ENCODE results near the gene ADK.

Gene ADK

DNA sequence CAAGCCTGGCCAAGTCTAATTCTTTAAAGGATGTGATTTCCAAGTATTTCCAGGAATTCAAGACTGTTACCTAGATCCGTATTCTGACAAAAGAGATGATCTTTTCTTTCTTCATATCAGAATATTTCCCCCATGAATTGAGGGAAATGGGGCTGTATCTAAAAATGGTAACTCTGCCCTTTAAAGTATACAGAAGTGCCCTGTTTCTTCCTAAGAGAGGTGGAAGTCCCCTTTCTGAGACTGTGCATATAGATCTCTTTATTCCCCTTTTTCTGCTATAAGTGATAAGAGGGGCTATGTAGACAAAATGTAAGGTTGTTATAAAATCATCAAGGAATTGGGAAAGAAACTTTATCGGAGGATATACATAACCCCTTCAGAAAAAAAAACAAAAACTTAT is 388.3 kb downstream of the ADK start:
- DNase-seq (ENCODE audit: low read depth, low spot score): no peak
- CTCF ChIA-PET: no interaction called here
- no peak overlapping the region for H3K4me3 ChIP-seq (ENCODE audit: low read depth, low read length)
- POLR2A ChIA-PET: no interaction called here
- TF ChIP-seq, protein P1, sequence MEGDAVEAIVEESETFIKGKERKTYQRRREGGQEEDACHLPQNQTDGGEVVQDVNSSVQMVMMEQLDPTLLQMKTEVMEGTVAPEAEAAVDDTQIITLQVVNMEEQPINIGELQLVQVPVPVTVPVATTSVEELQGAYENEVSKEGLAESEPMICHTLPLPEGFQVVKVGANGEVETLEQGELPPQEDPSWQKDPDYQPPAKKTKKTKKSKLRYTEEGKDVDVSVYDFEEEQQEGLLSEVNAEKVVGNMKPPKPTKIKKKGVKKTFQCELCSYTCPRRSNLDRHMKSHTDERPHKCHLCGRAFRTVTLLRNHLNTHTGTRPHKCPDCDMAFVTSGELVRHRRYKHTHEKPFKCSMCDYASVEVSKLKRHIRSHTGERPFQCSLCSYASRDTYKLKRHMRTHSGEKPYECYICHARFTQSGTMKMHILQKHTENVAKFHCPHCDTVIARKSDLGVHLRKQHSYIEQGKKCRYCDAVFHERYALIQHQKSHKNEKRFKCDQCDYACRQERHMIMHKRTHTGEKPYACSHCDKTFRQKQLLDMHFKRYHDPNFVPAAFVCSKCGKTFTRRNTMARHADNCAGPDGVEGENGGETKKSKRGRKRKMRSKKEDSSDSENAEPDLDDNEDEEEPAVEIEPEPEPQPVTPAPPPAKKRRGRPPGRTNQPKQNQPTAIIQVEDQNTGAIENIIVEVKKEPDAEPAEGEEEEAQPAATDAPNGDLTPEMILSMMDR (IDR thresholded peaks at IDR 0.05; ENCODE audit: insufficient read depth, low read length, missing control alignments): no peak

DNA sequence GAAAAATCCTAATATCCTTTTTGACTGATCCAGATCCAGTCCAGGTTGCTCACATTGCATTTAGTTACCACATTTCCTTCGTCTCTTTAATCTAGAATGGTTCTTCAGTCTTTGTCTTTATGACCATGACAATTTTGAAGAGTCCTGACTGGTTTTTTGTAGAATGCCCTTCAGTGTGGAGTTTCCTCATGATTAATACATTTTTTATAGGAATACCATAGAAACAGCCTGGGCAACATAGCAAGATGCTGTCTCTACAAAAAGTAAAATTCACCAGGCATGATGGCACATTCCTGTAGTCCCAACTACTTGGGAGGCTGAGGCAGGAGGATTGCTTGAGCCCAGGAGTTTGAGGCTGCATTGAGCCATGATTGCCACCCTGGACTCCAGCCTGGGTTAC is 390.4 kb downstream of the ADK start:
- POLR2A ChIA-PET: no interaction called here
- TF ChIP-seq, protein P1 (IDR thresholded peaks at IDR 0.05; ENCODE audit: insufficient read depth, low read length, missing control alignments): no peak
- CTCF ChIA-PET: no interaction called here
- no peak for DNase-seq (ENCODE audit: low read depth, low spot score)
- H3K4me3 ChIP-seq (ENCODE audit: low read depth, low read length): no peak overlapping the region

DNA sequence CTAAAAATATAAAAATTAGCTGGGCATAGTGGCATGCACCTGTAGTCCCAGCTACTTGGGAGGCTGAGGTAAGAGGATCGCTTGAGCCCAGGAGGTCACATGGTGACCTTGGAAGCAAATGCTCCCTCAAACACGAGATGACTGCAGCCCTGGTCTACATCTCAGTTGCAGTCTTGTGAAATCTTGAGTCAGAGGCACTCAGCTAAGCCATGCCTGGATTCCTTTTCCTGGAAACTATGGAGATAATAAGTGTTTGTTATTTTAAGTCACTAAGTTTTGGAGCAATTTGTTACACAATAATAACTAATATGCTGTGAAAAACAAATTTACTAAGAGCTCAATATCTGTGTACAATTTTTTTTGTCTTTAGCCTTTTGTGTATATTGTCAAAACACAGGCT is 391.1 kb downstream of the ADK start:
- no peak overlapping the region for H3K4me3 ChIP-seq (ENCODE audit: low read depth, low read length)
- peak; percentile 73 for DNase-seq (ENCODE audit: low read depth, low spot score)
- TF ChIP-seq, protein P1 (IDR thresholded peaks at IDR 0.05; ENCODE audit: insufficient read depth, low read length, missing control alignments): no peak
- ChIA-PET CTCF (no interaction called here), POLR2A (no interaction called here)

DNA sequence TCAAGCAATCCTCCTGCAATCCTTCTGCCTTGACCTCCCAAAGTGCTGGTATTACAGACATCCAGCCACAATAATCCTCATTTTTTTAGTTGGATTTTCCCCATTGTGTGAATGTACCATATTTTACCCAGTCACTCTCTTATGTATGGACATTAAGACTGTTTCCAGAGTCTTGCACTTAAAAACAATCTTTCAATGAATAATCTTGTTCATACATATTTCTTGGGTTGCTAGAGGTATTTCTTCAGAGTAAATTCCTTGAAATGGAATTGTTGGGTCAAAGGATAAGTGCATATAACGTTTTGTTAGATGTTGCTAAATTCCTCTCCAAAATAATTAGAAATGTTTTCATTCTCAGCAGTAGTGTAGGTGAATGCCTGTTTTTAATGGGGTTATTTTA is 392.3 kb downstream of the ADK start:
- DNase-seq (ENCODE audit: low read depth, low spot score): no peak
- no peak overlapping the region for H3K4me3 ChIP-seq (ENCODE audit: low read depth, low read length)
- ChIA-PET CTCF (no interaction called here), POLR2A (no interaction called here)
- TF ChIP-seq, protein P1 (IDR thresholded peaks at IDR 0.05; ENCODE audit: insufficient read depth, low read length, missing control alignments): no peak

DNA sequence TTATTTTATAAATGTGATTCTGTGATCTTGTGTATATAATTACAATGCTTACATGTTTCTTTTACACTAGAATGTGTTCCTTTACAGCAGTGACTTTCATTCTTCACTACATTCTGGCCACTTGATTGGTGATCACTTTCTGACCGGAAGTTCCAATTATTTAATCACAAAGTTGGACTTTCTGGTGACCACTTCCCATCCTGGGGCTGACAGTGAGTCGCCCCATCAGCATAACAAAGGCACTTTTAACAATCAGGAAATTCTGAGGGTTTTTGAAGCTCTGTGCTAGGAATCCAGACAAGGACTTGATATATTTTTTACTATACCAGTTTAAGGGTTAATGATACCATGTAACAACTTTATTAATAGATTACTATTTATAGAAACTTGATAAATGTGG is 393.1 kb downstream of the ADK start:
- H3K4me3 ChIP-seq (ENCODE audit: low read depth, low read length): no peak overlapping the region

DNA sequence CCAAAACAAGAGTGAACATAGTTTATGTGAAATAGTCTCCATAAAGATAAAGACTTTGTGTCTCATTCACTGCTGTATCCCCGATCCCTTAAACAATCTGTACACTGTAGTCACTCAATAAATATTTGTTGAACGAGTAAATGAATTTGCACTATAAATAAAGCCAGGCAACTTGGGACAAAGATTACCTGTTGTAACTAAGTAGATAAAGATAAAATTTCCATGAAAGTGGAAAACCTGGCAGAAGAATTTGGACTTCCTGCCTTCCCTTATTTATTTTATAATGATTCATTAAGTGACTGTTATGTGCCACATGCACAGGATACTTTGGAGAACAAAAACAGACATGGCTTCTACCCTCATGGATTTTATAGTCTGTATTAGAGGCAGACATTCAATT is 397.7 kb downstream of the ADK start:
- POLR2A ChIA-PET: no interaction called here
- TF ChIP-seq, protein P1 (IDR thresholded peaks at IDR 0.05; ENCODE audit: insufficient read depth, low read length, missing control alignments): no peak
- DNase-seq (ENCODE audit: low read depth, low spot score): no peak
- H3K4me3 ChIP-seq (ENCODE audit: low read depth, low read length): no peak overlapping the region
- CTCF ChIA-PET: no interaction called here

More for the DNA sequence above, 393.1 kb downstream of the ADK start:
- CTCF ChIA-PET: no interaction called here
- POLR2A ChIA-PET: no interaction called here
- no peak for DNase-seq (ENCODE audit: low read depth, low spot score)
- TF ChIP-seq, protein P1 (IDR thresholded peaks at IDR 0.05; ENCODE audit: insufficient read depth, low read length, missing control alignments): no peak
